NCI-H1694 treated with DMSO at 0.1 percent for 48 hours (cell line): ENCODE results near the gene INMT.
"Not testable (repeated sequence)": the region's sequence is repeated elsewhere in the genome, so short reads cannot be mapped to it uniquely, and the experiment has no call there.

Experiments
- DNase-seq: peaks from one replicate; lab custom pipeline; 2025; lab: John Stamatoyannopoulos, UW

The INMT gene

DNA sequence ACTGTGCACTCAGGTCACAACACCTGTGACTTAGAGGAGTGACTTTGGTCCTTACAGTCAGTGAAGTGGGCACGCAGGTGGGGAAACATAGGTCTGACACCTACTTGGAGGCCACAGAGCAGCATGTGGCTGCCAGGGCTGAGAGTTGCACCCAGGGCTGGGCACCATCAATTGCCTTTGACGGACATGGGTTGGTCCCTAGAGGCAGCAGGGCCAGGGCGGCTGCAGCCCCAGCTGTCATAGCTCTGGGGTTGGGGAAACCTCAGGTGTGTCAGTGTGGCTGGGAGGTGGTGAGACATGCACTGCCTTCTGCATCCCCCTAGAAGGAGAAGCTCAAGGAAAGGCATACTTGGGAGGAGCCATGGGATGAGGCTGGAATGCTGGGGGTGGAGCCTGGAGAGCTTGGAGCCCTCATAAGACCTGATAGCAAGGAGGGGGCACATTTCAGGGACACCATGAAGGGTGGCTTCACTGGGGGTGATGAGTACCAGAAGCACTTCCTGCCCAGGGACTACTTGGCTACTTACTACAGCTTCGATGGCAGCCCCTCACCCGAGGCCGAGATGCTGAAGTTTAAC is at the start of gene INMT:
TSS of gene INMT (plus strand) at position 440 of the 578 bp plus-strand sequence. CDS start at position 456, 16 bp downstream.
- no peak for DNase-seq

DNA sequence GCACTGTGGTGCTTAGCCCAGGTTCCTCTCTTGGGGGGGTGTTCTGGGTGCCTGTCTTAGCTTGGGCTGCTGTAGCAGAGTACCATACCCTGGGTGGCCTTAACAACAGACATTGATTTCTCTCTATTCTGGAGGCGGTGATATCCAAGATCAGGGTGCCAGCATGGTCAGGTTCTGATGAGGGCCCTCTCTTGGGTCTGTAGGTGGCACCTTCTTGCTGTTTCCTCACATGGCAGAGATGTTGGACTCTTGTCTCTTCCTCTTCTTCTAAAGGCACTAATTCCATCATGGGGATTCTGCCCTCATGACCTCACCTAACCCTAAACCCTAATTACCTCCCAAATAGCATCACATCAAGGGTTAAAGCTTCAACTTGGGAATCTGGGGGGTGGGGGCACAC is 49.7 kb upstream of the INMT start:
- no peak for DNase-seq

DNA sequence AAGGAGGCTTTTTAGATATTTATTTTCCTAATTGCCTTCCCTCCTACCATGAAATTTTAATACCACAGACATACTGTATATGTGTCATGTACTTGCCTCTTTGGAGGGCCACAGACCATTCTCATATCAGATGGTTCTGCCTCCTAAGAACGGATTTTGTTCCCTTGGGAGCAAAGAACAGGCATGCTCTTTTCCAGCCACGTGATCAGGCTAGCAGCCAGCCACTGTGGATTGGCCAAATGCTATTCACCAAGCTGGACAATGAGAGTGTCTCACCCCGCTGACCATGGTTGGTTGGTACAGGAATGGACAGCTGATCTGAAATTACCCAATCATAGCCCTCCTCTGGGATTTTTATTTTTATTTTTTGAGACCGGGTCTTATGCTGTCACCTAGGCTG is 48.2 kb upstream of the INMT start:
- no peak for DNase-seq

DNA sequence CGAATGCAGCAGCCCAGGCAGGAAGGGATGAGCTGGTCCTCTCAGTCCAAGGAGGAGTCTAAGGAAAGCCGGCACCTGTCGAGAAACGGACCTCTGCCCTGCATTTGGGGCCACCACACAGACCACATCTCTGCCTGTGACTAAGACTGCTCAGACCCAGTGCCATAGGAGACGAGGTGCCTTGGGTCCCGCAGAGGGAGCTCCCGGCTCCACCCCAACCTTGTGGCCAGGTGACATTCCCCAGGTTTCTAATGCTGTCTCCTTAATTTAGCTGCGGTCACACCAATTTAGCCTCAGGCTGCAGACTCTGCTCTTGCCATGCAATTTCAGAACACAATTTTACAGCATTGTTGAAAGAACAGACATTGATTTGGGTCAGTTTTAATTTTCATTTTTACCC is 46.9 kb upstream of the INMT start:
- DNase-seq, result no peak

DNA sequence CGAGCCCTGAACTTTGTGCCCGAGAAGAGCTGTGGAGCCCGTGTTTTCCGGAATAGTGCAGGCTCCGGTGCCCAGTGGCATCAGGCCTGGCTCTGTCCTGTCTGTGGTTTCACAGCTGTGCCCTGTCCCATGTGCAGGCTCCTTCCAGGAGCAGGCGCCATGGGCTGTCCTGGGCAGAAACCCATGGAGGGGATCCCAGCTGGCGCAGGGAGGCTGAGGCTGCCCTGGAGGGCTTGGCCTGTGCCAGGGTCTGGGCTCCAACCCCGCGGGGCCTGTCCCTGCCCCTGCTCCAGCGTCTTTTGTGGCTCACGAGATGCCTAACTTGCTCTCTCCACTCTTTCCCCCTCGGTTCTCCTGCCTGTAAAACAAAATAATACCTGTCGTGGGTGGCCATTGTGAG is 46.3 kb upstream of the INMT start:
- no peak for DNase-seq

DNA sequence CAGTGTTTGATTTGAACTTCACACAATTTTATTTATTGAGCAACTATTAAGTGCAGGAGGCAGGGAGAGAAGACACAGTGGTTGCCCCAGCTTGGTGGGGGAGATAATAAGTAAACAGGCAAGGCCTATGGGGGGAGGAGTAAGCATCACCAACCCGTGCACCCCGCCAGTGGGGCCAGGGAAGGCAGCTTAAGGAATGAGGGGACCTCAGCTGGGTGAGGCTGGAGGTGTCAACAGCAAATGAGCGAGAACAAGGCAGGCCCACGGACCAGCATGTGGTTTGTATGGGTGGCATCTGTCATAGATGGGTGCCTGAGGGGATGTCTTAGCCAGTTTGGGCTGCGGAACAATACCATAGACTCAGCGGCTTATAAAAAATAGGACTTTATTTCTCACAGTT is 45.6 kb upstream of the INMT start:
- DNase-seq, result no peak

DNA sequence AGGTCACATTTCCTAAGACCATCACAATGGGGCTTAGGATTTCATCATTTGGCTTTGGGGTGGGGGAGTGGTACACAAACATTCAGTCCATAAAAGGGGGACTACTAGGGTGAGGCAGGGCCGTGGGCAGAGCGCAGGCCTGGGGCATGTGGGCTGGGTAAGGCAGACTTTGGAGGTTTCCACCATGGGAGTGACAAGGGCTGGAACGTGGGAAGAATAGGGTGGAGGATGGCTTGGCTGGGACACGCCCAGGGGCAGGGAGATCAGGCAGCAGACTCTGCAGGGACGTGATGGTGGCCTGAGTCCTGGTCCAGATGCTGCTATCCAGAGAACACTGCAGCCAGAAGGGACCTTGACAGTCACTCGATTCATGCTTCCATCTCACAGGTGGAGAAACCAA is 45.0 kb upstream of the INMT start:
- no peak for DNase-seq

DNA sequence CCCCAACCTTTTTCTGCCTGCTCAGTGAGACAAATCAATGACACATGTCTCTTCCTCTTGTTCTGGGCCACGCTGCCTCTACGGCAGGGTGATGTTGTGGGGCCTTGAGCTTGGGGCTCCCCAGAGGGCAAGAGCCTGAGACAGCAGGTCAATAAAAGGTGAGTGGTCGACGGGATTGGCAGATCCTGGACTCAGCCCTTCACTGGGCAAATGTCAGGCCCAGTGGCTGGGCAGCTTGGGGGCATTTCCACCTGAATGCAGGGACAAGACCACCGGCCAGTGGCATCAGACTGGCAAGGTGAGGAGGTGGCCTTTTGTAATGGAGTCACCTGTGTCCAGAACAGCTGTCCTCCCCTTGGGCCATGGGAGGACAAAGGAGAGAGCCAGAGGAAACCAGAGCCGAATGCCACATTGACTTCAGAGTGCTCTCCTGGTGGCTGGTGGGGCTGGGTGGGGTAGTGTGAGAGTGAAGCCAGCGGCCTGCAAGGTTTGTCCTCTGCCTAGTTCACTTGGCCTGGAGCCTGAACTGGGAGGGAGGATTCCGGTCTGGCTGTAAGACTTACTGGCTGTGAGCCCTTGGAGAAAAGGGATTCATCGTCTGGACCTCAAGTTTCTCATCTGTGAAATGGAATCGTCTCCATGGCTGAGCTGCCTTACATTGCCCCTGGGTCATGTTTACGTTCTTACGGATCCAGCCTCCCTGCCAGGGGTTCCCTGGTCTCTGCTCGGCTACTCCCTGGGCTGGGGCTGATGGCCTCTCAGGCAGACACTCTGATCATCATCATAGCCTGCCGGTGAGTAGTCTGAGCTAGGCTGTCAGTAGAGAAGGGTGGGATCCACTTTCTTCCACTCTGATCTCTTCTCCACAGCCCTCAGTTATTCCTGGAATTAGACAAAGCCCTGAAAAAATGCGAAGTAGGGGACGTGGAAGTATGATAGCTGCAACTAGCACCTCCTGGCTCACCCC is 44.3 kb upstream of the INMT start:
- DNase-seq, result no peak

DNA sequence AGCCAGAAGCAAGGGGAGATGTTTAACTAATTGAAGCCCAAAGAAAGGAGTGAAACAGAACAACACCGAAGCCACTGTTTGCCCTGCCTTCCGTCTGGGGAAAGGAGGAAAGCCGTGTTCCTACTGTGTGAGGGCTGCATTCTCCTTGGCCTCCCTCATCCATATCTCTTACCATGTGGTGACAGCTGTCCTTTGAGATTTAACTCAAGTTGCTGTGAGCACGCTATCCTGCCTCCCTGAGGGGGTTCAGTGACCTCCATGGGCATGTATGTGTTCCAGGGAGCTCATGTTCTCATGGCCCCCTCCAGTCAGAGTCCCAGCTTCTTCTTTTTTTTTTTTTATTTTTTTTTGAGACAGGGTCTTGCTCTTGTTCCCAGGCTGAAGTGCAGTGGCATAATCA is 43.5 kb upstream of the INMT start:
- no peak for DNase-seq

DNA sequence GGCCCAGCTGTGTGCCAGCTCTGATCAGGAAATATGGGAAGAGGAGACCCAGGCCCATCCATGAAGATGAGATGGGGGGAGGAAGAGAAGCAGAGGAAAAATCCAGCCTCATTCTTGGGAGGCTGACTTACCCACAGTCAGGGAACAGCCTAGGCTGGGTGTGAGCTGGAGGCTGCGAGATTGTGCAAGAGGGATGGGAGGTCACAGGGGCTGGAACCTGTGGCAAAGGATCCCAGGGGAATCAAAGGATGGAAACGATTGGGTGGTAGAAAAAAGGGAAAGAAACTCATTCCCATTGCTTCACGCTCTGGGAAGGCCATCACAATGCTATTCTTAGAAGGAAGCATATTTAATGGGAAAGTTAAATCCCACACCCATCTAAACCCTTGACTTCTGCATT is 43.0 kb upstream of the INMT start:
- no peak for DNase-seq

DNA sequence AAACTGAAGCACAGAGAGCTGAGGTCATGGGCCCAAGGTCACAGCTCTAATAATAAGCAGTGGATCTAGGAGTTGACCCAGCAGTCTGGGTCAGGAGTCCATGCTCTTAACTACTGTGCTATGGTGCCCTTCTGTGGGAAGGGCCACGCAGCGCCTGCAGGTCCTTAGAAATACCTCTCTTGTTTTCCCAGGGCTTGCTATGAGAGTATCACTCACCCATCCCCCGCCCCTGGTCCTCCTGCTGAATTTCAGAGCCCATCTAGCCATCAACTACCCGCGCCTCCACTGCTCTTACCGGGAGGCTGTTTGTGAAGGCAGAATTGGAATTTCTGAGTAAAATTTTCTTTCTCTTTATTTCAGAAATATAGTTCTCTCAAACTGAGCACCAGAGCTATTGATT is 42.4 kb upstream of the INMT start:
- DNase-seq, result no peak

DNA sequence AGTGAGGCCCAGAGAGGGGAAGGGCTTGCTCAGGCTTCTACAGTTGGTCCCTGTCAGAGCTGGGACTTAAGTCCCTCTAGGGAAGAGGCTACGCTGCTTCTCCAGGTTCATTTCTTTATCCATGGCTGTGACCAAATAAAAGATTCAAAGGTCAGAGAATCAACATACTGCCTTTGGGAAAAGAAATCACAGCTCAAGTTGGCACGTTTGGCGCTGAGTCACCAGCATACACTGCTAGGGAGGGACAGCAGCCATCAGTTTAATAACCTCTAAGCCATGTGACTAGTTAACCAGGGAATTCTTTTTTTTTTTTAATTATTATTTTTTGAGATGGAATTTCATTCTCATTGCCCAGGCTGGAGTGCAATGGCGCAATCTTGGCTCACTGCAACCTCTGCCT is 41.3 kb upstream of the INMT start:
- DNase-seq, result no peak

DNA sequence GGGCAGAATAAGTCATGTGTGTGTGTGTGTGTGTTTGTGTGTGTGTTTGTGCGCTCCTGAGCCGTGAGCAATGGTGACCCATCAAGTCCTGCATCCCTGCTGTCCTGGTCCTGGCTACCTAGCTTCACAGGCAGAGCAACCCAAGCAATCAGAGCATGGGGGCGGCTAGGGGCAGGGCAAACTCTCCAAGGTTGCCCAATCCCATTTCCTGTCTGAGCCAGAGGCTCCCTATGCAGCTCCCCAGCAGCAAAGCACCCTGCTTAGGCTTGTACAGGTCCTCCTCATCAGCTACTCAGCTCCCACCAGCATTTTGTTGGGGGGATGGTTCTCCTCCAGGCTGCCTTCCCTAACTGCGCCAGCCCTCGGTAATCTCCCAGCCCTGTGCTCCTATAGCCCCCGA is 38.5 kb upstream of the INMT start:
- DNase-seq, result no peak

DNA sequence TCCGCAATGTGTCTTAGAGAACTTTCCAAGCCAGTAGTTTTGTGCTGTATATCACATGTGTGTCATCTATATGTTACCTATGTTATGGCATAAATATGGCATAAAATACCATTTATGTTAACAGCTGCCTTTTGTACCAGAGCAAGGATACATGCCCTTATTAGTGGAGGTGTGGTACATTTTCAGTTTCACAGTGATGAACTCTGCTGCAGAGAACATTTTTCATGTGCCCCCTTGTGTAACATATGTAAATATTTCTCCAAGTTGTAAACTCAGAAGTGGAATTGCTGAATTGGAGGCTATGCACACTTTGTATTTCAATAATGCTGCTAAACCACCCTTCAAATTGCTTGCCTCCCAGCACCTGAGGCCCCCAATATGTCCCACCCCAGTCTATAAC is 37.8 kb upstream of the INMT start:
- no peak for DNase-seq

DNA sequence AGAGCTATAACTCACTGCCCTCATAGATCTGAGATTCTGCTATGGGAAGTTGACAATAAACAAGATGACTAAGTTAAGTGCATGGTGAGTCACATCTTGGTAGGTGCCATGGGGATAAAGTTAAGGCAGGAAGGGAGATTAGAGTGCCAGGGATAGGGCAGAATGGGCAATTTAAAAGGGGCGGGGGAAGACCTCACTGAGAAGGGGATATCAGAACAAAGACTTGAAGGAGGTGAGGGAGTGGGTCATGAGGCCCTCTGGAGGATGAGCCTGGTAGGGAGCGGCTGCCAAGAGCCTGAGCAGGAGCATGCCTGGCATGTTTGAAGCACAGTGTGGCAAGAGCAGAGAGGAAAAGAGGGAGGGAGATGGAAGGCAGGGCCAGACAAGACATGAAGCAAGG is 34.8 kb upstream of the INMT start:
- no peak for DNase-seq

DNA sequence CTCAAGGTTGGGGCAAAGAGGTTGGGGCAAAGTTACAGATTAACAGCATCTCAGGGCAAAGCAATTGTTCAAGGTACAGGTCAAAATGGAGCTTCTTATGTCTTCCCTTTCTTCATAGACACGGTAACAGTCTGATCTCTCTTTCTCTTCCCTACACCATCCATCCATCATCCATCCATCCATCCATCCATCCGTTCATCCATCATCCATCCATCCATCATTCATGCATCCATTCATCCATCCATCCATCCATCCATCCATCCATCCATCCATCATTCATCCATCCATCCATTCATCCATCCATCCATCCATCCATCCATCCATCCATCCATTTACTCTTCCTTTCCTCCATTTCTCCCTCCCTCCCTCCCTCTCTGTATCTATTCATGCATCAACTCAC is 32.5 kb upstream of the INMT start:
- DNase-seq, result not testable (repeated sequence)

DNA sequence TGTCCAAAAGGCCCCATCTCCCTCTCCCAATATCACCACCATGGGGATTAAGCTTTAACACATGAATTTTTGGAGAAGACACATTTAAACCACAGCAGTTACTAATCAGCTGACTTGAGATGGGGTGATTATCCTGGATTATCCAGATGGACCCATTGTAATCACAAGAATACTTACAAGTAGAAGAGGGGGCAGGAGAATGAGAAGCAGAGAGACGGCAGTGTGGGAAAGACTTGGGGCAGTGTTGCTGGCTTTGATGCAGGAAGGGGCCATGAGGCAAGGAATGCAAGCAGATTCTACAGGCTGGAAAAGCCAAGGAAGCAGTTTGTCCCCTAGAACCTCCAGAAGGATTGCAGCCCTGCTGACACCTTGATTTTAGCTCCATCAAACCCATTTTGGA is 30.7 kb upstream of the INMT start:
- DNase-seq, result no peak

DNA sequence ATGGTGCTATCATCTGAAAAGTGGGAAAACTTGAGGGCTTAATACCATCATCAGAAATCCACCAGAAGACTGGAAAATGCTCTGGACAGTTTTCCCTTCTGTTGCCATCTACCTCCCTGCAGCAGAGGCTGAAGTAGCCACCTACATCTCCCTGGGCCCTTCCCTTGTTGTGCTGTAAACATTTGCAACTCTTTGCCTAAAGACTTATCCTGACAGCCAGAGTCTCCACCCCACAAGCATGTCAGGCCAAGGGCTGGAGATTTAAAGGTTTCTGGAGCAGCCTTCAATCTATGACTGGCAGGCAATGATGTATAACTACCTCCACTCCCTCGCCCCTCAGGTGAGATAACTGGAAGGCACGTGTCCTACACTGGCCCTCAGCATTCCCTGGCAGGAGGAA is 29.7 kb upstream of the INMT start:
- no peak for DNase-seq

DNA sequence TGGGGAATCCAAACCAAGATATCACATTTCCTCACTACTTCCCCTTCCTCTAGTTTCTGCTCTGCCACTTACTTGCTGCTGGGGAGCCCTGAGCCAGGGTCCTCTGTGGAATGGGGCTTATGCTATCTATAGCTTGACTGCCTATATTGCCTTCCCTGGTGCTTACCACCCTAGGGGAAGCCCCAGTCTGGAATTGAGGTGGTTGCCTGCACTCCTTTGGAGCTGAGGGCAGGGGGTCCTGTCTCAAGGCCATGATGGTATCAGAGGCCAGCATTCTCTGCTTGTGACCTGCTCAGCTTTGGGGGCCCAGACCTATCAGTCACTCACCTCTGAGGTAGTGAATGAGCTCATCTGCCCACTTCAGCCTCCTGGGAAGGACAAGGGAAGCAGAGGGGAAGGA is 29.3 kb upstream of the INMT start:
- no peak for DNase-seq

DNA sequence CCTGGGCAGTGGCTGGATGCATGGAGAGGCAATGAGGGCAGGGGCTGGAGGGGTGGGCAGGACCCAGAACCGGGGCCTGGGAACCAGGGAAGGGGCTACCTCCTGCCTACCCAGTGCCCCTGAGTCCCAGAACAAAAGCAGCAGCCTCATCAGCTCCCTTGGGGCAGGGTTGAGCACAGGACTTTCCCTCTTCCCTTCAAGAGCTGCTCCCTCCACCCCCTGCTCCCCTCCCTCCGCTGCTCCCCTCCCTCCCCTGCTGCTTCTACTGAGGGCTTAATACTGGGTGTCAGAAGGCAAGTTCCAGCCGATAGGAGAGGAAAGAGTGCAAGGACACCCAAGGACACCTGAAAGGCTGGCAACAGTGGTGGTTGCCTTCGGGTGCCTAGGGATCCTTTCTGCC is 28.2 kb upstream of the INMT start:
- DNase-seq, result no peak

DNA sequence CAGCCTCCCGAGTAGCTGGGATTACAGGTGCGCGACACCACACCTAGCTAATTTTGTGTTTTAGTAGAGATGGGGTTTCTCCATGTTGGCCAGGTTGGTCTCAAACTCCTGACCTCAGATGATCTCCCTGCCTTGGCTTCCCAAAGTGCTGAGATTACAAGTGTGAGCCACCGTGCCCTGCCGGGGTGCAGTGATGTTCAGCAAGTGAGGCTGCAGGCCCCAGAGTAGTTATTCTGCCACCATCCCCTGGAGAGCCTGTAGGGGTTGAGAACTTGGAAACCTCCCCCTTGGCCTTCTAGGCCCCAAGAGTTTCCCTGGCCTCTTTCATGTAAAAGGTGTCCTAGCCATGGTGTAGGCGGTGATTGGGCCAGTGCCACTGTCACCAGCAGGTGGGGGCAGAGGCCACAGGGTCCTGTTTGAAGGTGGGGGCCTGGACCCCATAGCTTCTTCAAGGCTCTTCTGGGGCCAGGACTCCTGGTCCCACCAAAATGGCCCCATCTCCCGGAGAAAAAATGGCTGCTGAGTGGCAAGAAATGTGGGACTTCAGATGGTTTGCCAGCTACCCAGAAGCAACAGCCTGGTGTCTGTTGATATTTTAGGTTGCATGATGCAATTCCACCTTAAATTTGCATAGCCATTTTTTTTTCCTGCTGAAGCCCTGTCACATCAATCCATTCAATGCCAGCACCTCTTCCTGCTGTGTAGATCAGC is 25.5 kb upstream of the INMT start:
- DNase-seq, result no peak

DNA sequence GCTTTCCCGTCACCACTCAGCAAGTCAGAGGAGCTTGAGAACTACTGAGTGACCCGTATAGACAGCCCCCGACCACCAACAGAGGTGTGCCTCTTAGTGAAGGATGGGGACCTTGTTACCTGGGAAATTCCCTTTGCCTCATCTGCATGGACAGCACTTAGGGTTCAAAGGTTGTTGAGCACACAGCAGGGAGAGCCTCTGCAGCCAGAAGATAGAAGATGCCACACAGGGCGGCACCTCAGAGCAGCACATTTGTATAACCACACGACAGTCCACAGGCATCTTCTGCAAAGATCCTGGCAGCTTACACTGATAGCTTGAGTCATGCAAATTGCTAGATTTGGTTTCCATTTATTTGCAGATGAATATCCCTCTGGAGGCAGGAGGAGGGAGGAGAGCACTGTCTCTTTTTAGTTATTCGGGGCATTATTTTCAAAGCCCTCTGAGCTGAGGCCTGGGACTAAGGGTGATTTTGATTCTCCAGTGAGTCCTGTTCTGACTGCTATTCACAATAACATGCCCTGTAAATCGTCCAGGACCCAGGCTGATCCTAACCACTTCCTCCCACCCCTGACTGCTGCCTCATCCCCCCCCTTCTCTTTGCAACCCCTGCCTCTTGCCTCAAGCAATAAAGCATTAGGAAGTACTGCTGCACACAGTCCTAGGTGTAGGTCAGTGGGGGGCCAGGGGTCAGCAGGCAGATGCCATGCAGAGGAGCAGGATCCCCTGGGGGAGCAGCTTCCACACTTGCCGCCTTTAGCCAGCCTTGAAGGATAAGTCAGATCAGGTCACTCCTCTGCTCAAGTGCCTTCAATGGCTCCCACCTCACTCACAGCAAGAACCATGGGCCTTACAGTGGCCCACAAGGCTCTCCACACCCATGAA is 24.6 kb upstream of the INMT start:
- no peak for DNase-seq
